ENCODE measurements around the gene UBQLN1. TPM values are rescaled to one million over a fixed set of nuclear protein-coding genes. Genes with fewer than 3 reads are reported as not detected.

UBQLN1 gene
- polyA plus RNA-seq, 1 experiment, result 135 TPM

DNA sequence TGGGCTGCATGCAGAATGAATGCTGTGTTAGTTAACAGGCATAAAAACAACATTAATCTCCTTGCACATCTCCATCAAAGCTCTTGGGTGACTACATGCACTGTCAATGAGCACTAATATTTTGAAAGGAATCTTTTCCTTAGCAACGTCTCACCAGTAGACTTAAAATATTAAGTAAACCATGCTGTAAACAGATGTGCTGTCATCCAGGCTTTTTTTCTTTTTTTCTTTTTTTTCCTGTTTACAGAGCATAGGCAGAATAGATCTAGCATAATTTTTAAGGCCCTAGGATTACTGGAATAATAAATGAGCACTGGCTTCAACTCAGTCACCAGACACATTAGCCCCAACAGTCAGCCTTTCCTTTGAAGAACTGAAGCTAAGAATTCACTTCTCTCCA lies 36.3 kb downstream of the UBQLN1 start:
- Histone ChIP-seq H3K27me3 (ENCODE audit: control insufficient read depth, insufficient read depth, low read length) (no peaks in the 10 kb centered on the region), H3K4me3 (ENCODE audit: low read depth, low read length) (no peak overlapping the region), H3K36me3 (ENCODE audit: control insufficient read depth, insufficient read depth, low read length) (peaks cover 4% of the 10 kb centered on the region; the same call in 1 of the 2 replicates)
- TF ChIP-seq, protein P1, sequence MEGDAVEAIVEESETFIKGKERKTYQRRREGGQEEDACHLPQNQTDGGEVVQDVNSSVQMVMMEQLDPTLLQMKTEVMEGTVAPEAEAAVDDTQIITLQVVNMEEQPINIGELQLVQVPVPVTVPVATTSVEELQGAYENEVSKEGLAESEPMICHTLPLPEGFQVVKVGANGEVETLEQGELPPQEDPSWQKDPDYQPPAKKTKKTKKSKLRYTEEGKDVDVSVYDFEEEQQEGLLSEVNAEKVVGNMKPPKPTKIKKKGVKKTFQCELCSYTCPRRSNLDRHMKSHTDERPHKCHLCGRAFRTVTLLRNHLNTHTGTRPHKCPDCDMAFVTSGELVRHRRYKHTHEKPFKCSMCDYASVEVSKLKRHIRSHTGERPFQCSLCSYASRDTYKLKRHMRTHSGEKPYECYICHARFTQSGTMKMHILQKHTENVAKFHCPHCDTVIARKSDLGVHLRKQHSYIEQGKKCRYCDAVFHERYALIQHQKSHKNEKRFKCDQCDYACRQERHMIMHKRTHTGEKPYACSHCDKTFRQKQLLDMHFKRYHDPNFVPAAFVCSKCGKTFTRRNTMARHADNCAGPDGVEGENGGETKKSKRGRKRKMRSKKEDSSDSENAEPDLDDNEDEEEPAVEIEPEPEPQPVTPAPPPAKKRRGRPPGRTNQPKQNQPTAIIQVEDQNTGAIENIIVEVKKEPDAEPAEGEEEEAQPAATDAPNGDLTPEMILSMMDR (IDR thresholded peaks at IDR 0.05; ENCODE audit: insufficient read depth, low read depth, low read length), result no peak
- DNase-seq (ENCODE audit: low read depth), result no peak
- POLR2A ChIA-PET, result interaction anchor here (0.7 kb wide), 1 partner anchor 9 kb away, joined by 3 read pairs; no protein-coding TSS in a partner anchor
- CTCF ChIA-PET, result interaction anchor here (0.9 to 1.7 kb wide), 2 partner anchors 9 to 50 kb away, joined by 3 read pairs; no protein-coding TSS in a partner anchor

DNA sequence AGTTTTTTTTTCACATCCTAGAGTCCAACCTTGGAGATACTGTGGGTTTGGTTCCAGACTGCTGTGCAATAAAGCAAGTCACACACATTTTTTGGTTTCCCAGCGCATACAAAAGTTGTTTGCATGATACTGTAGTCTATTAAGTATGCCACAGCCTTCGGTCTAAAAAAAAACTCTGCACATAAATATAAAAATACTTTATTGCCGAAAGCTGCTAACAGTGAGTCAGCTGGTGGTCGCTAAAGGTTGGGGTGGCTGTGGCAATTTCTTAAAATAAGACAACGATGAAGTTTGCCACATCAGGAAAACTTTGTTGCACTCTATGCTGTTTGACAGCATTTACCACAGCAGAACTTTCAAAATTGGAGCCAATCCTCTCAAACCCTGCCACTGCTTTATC lies 37.4 kb downstream of the UBQLN1 start:
- H3K36me3 ChIP-seq (ENCODE audit: control insufficient read depth, insufficient read depth, low read length), result peaks cover 4% of the 10 kb centered on the region; the same call in 1 of the 2 replicates

DNA sequence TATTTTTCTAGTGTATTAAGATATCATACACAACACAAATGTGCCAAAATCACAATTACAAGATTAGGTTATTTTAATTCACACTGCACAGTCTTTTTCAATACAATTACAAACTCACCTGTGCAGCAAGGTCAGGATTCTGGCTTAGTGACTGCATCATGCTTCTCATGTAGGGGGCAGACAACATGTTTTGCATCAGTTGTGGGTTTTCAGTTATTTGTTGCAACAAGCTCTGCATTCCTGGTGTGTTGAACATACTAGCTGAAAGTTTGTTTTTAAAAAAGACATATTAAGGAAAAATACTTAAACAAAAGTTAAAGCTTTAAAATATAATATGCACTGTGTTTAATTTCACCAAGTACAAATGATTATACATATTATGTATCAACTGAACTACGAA lies 38.7 kb downstream of the UBQLN1 start:
- Histone ChIP-seq H3K4me3 (ENCODE audit: low read depth, low read length) (no peak overlapping the region), H3K27me3 (ENCODE audit: control insufficient read depth, insufficient read depth, low read length) (no peaks in the 10 kb centered on the region), H3K36me3 (ENCODE audit: control insufficient read depth, insufficient read depth, low read length) (peaks cover 7% of the 10 kb centered on the region; the same call in 1 of the 2 replicates)
- DNase-seq (ENCODE audit: low read depth), result no peak
- POLR2A ChIA-PET, result no interaction called here
- TF ChIP-seq, protein P1 (IDR thresholded peaks at IDR 0.05; ENCODE audit: insufficient read depth, low read depth, low read length), result 0 out of 2 replicates have a peak, but pooled peaks have one; percentile 13
- CTCF ChIA-PET, result interaction anchor here (1.2 kb wide), 1 partner anchor 21 kb away, joined by 4 read pairs; no protein-coding TSS in a partner anchor

More for the DNA sequence above, 37.4 kb downstream of the UBQLN1 start:
- TF ChIP-seq, protein P1 (IDR thresholded peaks at IDR 0.05; ENCODE audit: insufficient read depth, low read depth, low read length), result no peak
- DNase-seq (ENCODE audit: low read depth), result no peak
- POLR2A ChIA-PET, result no interaction called here
- Histone ChIP-seq H3K4me3 (ENCODE audit: low read depth, low read length) (no peak overlapping the region), H3K27me3 (ENCODE audit: control insufficient read depth, insufficient read depth, low read length) (no peaks in the 10 kb centered on the region)
- CTCF ChIA-PET, result interaction anchor here (1.6 kb wide), 1 partner anchor 10 kb away, joined by 6 read pairs; no protein-coding TSS in a partner anchor

DNA sequence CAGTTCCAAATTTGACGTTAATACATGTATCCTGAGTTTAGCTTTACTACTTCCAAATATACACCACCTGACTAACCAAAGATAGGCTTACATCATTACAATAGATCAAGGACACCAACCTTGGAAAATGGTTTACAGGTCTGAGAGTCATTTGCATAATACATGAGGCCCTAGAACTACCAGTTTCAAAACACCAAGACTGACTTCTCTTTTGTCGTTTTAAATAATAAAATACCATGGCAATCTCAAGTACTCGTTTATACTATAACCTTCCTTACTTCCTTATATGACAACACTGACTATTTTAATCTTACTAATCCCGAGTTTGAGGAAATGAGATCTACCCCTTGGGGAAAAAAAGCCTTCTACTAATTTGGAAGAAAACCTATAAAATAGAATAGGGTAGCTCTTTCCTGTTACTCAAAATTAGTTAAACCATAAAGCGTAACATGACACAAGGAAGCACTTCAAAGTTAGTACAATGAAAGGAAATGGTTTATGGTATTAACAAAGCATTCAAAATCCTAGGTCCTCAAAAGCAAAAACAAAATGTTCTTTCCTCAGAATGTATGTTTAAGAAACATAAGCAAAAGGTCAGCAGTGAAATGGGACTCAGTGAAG lies 42.1 kb downstream of the UBQLN1 start:
- H3K27me3 ChIP-seq (ENCODE audit: control insufficient read depth, insufficient read depth, low read length), result no peaks in the 10 kb centered on the region
- ChIA-PET CTCF (no interaction called here), POLR2A (no interaction called here)
- peaks cover 6% of the 10 kb centered on the region for H3K36me3 ChIP-seq (ENCODE audit: control insufficient read depth, insufficient read depth, low read length)
- DNase-seq (ENCODE audit: low read depth), result no peak
- TF ChIP-seq, protein P1 (IDR thresholded peaks at IDR 0.05; ENCODE audit: insufficient read depth, low read depth, low read length), result no peak
- H3K4me3 ChIP-seq (ENCODE audit: low read depth, low read length), result no peak overlapping the region

DNA sequence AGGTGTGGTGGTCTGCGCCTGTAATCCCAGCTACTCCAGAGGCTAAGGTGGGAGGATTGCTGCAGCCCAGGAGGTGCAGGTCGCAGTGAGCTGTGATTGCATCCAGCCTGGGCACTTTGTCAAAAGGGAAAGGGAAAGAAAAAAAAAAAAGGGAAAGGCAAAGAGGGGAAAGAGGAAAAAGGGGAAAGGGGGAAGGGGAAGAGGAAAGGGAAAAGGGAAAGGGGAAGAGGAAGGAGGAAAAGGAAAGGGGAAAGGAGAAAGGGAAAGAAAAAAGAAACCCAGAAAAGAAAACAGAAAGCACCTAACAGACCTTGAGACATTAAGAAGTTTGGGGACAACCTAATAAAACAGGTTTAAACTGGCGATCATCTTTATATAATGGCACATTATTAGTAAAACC lies 44.8 kb downstream of the UBQLN1 start:
- TF ChIP-seq, protein P1 (IDR thresholded peaks at IDR 0.05; ENCODE audit: insufficient read depth, low read depth, low read length), result no peak
- H3K4me3 ChIP-seq (ENCODE audit: low read depth, low read length), result no peak overlapping the region
- peaks cover 8% of the 10 kb centered on the region for H3K36me3 ChIP-seq (ENCODE audit: control insufficient read depth, insufficient read depth, low read length)
- H3K27me3 ChIP-seq (ENCODE audit: control insufficient read depth, insufficient read depth, low read length), result no peaks in the 10 kb centered on the region
- ChIA-PET POLR2A (no interaction called here), CTCF (interaction anchor here (3.0 kb wide), 1 partner anchor 14 kb away, joined by 21 read pairs; no protein-coding TSS in a partner anchor)
- DNase-seq (ENCODE audit: low read depth), result no peak
